HFFc6 (cell line): ENCODE data around the gene PTPRF. TPM values are rescaled to one million over a fixed set of nuclear protein-coding genes. Genes with fewer than 3 reads are reported as not detected.

ENCODE experiments used
- DNase-seq: peaks from one replicate; pipeline ENCODE4 v3.0.0-alpha.2; 2018
- H3K27ac Mint-ChIP-seq: 2 replicates; pipeline ENCODE4 v1.8.0; 2020; ENCODE audit warnings: mild to moderate bottlenecking, mixed read lengths
- H3K27me3 Mint-ChIP-seq: 2 replicates; pipeline ENCODE4 v1.8.0; 2021; ENCODE audit warnings: mild to moderate bottlenecking, moderate library complexity, mixed read lengths; ENCODE audit not compliant: insufficient read depth
- H3K36me3 Mint-ChIP-seq: 2 replicates; pipeline ENCODE4 v1.8.0; 2021; ENCODE audit warnings: low read depth, mixed read lengths
- H3K4me1 Mint-ChIP-seq: 2 replicates; pipeline ENCODE4 v1.8.0; 2020; ENCODE audit warnings: low read depth, mixed read lengths
- H3K4me3 Mint-ChIP-seq: 2 replicates; pipeline ENCODE4 v1.8.0; 2020; ENCODE audit warnings: mild to moderate bottlenecking, moderate library complexity, mixed read lengths
- H3K9me3 Mint-ChIP-seq: 2 replicates; pipeline ENCODE4 v1.8.0; 2020; ENCODE audit warnings: mild to moderate bottlenecking, mixed read lengths
- total RNA-seq, 6 experiments: library from RNA; stranded (reverse); fragmentation: NEBNext Ultra II Directional; extraction: Animal tissue kit (Norgen Biotek cat#: 25700); gene quantifications; 2 replicates in 1 of 6; 3 replicates in 5 of 6; pipeline ENCODE4 v1.2.3, GENCODE V29; 2021
- TF ChIP-seq, protein P1 (sequence below): fragments of 200-600 bp; sonication (generic); IDR thresholded peaks from 2 replicates; pipeline ENCODE4 v1.5.0; 2021; ENCODE audit warnings: antibody characterized with exemption, mild to moderate bottlenecking

The PTPRF gene
- total RNA-seq, 6 experiments from 2014 or later = 94.3 to 119 (median 109) TPM

GRCh38 chr1:43509740-43510375, 20.8 kb upstream of the PTPRF start:
- H3K27ac Mint-ChIP-seq = no peak overlapping the region
- H3K27me3 Mint-ChIP-seq = peaks cover 5% of the 10 kb centered on the region
- H3K4me3 Mint-ChIP-seq = no peak overlapping the region
- TF ChIP-seq, protein P1, sequence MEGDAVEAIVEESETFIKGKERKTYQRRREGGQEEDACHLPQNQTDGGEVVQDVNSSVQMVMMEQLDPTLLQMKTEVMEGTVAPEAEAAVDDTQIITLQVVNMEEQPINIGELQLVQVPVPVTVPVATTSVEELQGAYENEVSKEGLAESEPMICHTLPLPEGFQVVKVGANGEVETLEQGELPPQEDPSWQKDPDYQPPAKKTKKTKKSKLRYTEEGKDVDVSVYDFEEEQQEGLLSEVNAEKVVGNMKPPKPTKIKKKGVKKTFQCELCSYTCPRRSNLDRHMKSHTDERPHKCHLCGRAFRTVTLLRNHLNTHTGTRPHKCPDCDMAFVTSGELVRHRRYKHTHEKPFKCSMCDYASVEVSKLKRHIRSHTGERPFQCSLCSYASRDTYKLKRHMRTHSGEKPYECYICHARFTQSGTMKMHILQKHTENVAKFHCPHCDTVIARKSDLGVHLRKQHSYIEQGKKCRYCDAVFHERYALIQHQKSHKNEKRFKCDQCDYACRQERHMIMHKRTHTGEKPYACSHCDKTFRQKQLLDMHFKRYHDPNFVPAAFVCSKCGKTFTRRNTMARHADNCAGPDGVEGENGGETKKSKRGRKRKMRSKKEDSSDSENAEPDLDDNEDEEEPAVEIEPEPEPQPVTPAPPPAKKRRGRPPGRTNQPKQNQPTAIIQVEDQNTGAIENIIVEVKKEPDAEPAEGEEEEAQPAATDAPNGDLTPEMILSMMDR = no peak
- no peak for DNase-seq
- peaks cover 13% of the 10 kb centered on the region for H3K4me1 Mint-ChIP-seq
- H3K36me3 Mint-ChIP-seq = peaks cover 14% of the 10 kb centered on the region
- peaks cover 10% of the 10 kb centered on the region for H3K9me3 Mint-ChIP-seq

DNA sequence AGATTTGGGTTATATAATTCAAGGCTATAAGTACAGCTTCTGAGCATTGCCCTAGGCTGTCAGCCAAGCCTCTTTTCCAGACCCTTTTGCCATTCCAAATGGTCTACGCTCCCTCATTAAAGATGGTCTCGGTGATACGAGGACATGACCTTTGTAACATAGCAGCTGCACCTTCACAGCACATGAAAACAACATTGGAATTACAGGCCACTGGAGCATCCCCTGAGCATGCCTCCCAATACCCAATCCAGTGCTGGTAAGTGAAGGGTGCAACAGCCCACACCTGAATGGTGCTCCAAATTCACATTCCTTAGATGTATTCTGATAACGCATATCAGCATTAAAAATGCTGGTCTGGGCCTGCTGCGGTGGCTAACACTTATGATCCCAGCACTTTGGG, 20.1 kb upstream of the PTPRF start:
- H3K27ac Mint-ChIP-seq = no peak overlapping the region
- H3K4me1 Mint-ChIP-seq = peaks cover 12% of the 10 kb centered on the region
- TF ChIP-seq, protein P1 = no peak
- peaks cover 10% of the 10 kb centered on the region for H3K9me3 Mint-ChIP-seq
- no peak overlapping the region for H3K4me3 Mint-ChIP-seq
- H3K36me3 Mint-ChIP-seq = peaks cover 14% of the 10 kb centered on the region
- no peak for DNase-seq
- H3K27me3 Mint-ChIP-seq = peaks cover 5% of the 10 kb centered on the region

GRCh38 chr1:43511394-43511793, 19.3 kb upstream of the PTPRF start:
- peaks cover 10% of the 10 kb centered on the region for H3K9me3 Mint-ChIP-seq
- TF ChIP-seq, protein P1 = no peak
- H3K27me3 Mint-ChIP-seq = peaks cover 5% of the 10 kb centered on the region
- H3K4me1 Mint-ChIP-seq = peaks cover 6% of the 10 kb centered on the region; the same call in 1 of the 2 replicates
- H3K27ac Mint-ChIP-seq = no peak overlapping the region
- no peak for DNase-seq
- no peak overlapping the region for H3K4me3 Mint-ChIP-seq
- H3K36me3 Mint-ChIP-seq = peaks cover 14% of the 10 kb centered on the region

- no peak overlapping the region for H3K27ac Mint-ChIP-seq
- no peak for DNase-seq
- H3K36me3 Mint-ChIP-seq = peaks cover 14% of the 10 kb centered on the region
- H3K27me3 Mint-ChIP-seq = peaks cover 5% of the 10 kb centered on the region
- H3K4me1 Mint-ChIP-seq = peaks cover 6% of the 10 kb centered on the region; the same call in 1 of the 2 replicates
- TF ChIP-seq, protein P1 = no peak
- H3K9me3 Mint-ChIP-seq = peaks cover 10% of the 10 kb centered on the region
- no peak overlapping the region for H3K4me3 Mint-ChIP-seq
Measured at GRCh38 chr1:43512133-43512532, 18.6 kb upstream of the PTPRF start.

- Mint-ChIP-seq H3K36me3 (peaks cover 14% of the 10 kb centered on the region), H3K27ac (no peak overlapping the region), H3K4me3 (no peak overlapping the region), H3K27me3 (peaks cover 5% of the 10 kb centered on the region), H3K4me1 (peaks cover 6% of the 10 kb centered on the region; the same call in 1 of the 2 replicates), H3K9me3 (peaks cover 10% of the 10 kb centered on the region)
- no peak for DNase-seq
- TF ChIP-seq, protein P1 = no peak
Measured at GRCh38 chr1:43512681-43513080, 18.0 kb upstream of the PTPRF start.
